Skin epidermis (tissue), 12 donors: ENCODE data around the gene MEIS2.

Source experiments
- H3K27ac ChIP-seq, 21 experiments: fragments of 200-600 bp; sonication (generic) in 11 of 21; one replicate each; pipeline ENCODE4 v1.5.0; 2020; ENCODE audit warnings: mild to moderate bottlenecking in 3 of 21, inconsistent platforms in 2 of 21, moderate library complexity in 2 of 21
- H3K4me3 ChIP-seq, 7 experiments: fragments of 200-600 bp; sonication (generic) in 2 of 7; one replicate each; pipeline ENCODE4 v1.5.0; 2020; ENCODE audit warnings: inconsistent platforms in 2 of 7, mild to moderate bottlenecking in 2 of 7, moderate library complexity in 1 of 7

The MEIS2 gene

DNA sequence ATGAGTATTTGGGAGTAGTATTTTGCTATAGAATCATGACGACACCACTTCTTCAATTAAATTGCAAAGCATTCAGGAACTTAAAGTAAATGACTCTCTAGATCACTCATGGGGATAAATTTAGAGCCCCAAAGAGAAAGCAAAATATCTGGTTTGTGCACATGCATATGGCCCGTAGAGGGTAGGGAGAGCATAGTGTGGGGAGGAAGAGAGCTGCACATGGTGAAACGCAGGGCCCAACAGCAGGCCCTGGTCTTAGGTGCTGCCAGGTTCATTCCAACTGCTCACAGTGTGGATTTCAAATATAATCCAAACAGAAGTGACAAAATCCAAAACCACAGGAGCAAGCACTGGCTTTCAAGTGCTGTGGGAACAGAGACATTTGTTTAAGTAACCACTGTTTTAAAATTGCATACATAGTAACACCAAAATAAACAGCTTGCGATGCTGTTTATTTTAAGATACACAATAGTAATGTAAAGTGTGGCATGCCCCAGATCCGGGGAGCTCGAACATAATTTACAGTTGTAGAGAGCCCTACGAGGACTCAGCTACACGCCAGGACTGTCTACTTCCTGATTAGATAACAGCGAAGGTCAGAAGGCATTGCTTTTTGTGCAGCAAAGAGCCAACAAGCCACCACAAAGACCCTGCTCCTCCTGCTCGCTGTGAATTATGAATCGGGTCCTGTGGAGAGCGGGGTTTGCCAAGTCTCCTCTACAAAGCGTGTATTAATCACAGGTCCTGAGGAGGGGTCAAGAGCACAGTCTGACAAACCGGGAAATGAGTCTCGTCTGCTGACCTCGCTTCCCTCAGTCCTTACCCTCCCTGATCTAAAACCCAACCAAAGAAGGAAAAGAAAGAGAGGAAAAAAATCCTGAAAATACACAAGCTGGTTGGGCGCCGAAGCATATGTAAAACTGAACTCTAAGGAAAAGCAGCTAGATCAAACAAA is 80.6 kb downstream of the MEIS2 start:
- Histone ChIP-seq H3K4me3 (no peak overlapping the region), H3K27ac (no peak overlapping the region)

DNA sequence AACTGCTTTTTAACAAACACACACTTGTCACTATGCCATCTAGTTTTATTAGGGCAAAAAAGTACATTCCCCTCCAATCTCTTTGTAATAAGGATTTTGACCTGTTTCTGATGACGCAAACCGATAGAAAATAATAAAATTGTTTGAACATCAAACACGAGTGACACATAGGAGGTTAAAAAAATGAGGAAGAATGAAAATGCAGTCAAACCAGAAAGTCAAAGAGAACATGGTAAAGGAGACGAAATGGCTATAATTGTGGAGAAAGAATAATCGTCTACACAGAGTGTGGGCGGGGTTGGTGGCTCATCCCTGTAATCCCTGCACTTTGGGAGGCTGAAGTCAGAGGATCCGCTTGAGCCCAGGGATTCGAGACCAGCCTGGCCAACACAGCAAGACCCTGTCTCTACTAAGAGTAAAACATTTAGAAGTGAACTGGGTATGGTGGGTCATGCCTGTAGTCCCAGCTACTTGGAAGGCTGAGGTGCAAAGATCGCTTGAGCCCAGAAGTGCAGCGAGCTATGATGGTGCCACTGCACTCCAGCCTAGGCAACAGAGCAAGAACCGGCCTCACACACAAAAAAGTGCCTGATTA is 83.2 kb downstream of the MEIS2 start:
- Histone ChIP-seq H3K4me3 (no peak overlapping the region), H3K27ac (peak overlapping the region in 1 of 21 experiments; percentile 23)

DNA sequence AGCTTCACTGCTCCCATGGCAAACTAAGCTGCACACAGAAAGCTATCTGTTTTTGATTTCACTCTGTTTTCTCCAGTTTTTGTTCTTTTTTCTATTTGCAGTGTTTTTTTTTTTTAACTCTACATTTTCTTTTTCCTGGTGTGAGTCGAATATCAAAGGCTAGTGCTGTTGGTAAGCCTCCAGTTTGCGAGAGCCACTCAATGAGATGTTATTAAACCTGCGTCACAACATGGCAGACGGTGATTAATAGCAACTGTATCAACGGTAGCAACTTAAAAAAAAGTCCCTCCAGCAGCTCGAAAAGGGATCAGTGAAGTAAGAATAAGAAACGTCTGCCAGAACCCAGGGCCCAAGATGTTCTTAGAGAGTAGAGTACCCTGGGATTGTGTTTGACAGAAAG is 84.1 kb downstream of the MEIS2 start:
- Histone ChIP-seq H3K27ac (peak overlapping the region in 5 of 21 experiments; percentile 2 to 72 (median 19)), H3K4me3 (no peak overlapping the region)

DNA sequence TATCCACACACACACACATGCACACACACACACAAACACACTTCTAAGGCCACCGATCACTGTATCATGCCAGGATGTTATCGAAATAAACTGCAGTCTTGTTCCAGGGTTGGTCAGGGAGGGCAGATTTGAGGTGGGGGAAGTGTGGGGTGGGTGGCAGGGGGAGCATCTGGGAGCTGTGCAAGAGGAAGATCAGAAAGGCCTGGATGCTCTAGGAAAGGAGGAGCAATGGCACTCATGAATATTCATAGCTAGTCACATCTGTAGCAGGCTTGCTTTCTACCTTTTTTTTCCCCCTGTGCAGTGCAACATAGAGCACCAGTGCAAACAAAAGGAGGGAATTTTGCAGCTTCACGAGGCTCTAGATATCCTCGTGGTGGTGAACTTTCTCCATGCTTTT is 84.9 kb downstream of the MEIS2 start:
- H3K27ac ChIP-seq, result peak overlapping the region in 10 of 21 experiments; percentile 2 to 72 (median 32)
- no peak overlapping the region for H3K4me3 ChIP-seq

DNA sequence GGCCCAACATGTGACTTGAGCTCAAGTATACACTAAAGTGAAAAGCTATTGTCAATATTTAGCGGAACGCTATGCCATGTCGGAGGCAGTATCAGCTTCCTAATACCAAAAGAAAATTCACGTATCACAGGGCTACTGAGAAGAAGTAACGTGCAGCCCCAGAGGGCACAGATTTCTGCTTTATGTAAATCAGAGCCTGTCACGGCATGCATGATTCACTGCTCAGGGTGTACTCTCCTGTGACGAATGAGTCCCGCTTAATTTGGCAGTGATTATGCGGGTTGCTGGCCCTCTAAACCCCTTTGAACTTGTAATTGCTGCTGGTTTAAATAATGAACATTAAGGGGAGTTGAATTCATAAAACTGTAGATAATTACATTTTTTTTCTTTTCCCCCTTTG is 85.3 kb downstream of the MEIS2 start:
- no peak overlapping the region for H3K4me3 ChIP-seq
- peak overlapping the region in 6 of 21 experiments; percentile 17 to 72 (median 47) for H3K27ac ChIP-seq

DNA sequence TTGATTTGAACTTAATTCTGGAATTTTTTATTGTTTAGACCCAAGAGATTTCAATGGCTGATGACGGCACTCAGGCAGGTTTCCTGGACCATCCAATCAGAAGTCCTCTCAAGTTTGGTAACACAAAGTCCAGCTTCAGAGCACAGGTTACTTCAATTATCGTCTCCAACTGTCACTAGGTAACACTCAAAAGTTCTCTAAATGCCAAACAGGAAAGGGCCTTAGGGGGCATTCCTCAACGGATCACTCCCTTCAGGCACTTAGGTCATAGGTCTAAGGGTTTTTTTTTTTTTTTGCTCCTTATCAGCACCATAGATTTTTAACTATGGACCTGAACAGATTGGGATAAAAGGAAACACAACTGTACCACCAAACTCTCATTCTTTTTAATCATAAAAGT is 85.8 kb downstream of the MEIS2 start:
- Histone ChIP-seq H3K27ac (peak overlapping the region in 3 of 21 experiments; percentile 17 to 72 (median 28)), H3K4me3 (no peak overlapping the region)

DNA sequence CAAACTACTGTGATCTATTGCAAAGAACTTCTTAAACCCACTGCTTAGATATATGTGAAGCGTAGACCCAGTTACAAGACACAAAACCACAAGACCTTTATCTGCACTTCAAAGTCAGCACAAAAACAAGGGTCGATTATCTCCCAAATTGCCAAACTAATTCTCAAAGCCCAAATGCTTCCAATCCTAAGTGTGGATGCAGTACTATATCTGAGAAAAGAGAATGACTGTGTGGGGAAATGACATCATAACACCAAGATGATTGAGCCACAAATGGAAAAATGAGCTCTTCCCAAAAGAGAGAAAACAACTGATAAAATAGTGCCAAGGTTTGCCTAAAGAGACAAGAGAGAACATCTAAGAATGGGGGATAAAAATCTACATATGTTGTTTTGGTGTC is 86.2 kb downstream of the MEIS2 start:
- Histone ChIP-seq H3K27ac (peak overlapping the region in 2 of 21 experiments; percentile 28 to 72), H3K4me3 (no peak overlapping the region)

DNA sequence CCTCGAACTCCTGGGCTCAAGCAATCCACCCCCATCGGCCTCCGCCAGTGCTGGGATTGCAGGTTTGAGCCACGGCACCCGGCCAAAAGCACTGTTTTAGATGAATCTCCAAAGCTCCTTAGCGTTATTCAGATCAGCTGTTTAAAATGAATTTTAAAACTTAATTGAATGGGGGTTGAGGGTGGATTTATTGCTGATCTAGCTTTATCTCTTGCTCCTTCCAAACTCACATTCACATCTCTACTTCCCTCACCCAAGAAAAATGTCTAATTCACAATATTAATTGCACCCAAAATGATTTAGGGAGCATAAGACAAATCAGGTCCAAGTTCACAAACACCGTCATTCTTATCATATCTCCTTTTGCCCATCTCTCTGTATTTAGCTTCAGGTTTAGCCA is 89.8 kb downstream of the MEIS2 start:
- Histone ChIP-seq H3K4me3 (no peak overlapping the region), H3K27ac (no peak overlapping the region)

DNA sequence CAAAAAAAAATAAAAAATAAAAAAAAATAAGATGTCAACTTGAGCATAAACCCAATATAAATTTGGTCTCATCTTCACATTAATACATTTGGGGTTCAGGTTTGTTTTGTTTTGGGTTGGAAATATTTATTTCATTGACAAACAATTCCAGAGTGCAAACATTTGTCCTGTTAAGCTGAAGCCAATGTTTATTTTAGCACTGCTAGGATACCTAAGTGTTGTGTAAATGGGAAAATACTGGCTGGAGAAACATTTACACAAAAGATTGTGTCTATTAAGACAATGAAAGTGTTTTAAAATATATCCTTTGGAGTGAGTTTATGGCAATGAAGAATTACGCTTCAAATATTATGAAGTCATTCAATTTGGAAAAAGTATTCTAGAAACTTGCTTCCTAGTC is 91.1 kb downstream of the MEIS2 start:
- H3K4me3 ChIP-seq, result no peak overlapping the region
- H3K27ac ChIP-seq, result no peak overlapping the region

DNA sequence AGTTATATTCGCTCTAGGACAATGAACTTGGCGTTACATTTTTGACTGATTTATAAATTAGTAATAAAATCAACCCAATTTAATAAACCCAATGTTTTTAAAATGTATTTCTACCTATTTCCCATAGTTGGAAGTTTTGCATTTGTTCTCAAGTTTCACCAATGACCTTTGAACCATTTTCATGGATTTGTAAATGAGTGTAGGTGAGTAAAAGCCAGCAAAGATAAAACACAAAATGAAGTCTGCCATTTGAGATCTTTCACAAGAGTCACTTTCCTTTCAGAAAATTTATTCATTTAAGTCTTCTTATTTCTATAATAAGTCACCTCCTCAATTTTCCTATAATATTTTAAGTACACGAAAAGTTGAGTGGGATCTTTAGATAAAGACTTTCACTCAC is 92.1 kb downstream of the MEIS2 start:
- H3K4me3 ChIP-seq, result no peak overlapping the region

DNA sequence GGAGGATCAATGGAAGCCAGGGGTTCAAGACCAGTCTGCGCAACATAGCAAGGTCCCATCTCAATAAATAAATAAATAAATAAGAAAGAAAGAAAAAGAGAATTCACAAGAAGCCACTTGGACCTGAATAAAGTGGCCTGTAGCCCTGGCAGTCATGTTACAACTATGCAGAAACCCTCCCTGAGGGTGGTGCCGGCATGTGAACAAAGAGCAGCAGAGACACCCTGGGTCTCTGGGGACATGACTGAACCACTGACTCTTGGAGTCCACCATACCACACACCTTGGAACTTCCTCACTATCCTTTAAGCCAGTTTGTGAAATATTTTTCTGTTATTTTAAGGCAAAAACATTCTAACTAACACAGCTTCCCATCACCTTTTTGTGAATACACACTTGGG is 93.0 kb downstream of the MEIS2 start:
- Histone ChIP-seq H3K27ac (no peak overlapping the region), H3K4me3 (no peak overlapping the region)

More for the DNA sequence above, 92.1 kb downstream of the MEIS2 start:
- H3K27ac ChIP-seq, result no peak overlapping the region

DNA sequence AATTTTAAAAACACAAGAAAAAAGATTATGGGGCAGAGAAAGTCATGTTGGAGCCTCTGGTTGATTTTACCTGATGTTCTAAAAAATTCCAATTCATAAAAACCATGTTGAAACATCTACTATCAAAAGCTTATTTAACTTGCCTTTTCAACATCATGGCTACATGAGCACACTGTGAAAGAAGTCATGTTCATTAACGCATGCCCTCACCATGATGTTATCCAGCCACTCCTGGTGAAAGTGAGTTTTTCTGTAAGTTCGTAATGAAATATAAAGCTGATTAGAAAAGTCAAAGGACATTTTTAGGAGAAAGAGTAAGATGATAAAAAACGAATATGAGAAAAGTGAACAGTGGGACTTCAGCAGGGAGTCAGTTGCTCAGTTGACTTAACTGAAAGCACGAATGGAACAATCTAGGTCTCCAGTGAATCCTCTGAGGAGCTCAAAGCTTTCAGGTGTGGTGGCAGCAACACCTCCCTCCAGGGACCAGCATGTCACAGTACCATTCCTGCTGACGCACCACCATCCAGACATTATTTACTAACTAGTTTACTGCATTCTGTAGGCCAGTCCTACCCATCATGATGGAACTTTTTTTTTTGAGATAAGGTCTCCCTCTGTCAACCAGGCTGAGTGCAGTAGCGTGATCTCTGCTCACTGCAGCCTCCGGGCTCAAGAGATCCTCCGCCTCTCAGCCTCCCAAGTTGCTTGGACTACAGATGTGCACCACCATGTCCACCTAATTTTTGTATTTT is 95.2 kb downstream of the MEIS2 start:
- H3K4me3 ChIP-seq, result no peak overlapping the region
- H3K27ac ChIP-seq, result no peak overlapping the region

DNA sequence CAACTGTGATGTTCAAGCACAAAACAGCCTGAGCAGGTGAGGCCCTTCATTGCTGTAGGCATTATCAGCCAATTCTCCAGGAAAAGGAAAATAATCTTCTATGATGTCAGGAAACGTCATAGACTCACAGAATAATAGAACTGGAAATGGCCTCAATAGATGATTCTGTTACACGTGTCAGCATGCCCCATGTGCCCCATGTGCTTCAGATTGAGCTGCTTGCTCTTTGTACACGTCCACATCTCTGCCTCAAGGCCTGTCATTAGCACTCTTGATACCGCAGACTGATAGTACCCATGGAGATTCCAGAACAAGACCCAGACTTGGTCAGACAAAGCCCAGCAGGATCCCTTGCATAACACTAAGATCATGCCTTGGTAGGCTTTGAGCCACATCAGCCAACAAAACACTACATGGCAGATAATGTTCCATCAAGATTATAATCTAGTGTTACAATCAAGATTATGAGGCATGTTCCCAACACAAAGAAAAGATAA is 95.9 kb downstream of the MEIS2 start:
- H3K4me3 ChIP-seq, result no peak overlapping the region

DNA sequence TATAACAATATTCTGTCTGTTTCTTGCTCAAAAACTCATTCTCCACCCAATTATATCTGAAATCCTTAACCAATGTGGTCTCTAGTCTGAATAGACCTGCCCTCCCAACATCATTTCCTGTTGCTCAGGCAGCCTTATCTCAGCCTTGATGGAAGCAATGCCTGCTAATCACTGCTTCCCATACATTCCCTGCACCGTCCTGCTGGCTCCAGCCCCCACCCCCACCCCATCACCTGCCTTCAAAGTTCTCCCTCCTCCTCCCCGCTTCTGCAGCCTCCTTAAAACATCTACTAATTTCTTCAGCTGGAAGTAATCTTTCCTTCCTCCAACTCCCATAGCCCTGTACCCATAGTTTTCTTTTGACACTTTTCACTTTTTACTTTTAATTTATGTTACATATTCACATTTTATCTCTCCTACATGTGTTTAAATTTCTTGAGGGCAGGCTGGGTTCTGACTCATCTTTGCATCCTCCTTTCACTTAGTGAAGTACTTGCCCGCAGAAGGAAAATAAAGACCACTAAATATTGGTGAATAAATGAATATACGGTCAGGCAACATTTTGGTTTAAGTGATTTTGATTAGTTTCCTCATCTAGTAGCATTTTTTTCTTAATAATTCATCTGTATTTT is 98.2 kb downstream of the MEIS2 start:
- no peak overlapping the region for H3K4me3 ChIP-seq
- H3K27ac ChIP-seq, result no peak overlapping the region

More for the DNA sequence above, 95.9 kb downstream of the MEIS2 start:
- no peak overlapping the region for H3K27ac ChIP-seq

DNA sequence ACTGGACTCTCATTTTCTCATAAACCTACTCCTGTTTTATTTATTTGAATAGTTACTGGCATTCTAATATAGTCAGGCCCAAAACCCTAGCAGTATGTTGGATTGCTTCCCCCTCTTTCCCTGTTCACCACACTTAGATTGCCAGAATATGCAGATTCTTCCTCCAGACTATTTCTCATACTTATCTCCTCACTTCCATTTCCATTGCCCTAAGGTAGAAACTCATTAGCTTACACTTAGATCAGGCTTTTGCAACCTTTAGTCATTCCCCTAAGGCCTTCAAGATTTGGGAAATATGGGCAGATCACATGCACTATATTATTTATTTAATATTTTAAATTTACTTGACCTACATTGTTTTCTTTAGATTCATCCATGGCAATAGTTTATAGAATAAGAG is 98.9 kb downstream of the MEIS2 start:
- no peak overlapping the region for H3K4me3 ChIP-seq
- no peak overlapping the region for H3K27ac ChIP-seq

DNA sequence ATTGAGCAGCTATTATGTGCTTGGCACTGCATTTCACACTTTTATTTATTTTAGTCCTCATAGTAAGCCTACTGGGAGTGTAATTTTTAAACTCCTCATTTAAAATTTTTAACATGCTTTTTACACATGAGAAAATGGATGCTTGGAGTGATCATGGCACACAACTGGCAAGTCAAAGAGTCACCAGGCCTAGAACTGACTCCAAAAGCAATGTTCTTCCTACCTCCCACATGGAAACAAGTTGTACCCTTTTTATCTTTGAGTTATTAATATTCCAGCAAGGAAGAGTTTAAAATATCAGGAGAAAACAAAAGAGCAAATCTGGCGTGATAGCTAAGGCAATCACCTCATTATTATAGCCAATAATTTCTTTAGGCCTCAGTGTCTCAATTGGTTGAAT is 100.6 kb downstream of the MEIS2 start:
- Histone ChIP-seq H3K27ac (no peak overlapping the region), H3K4me3 (no peak overlapping the region)

DNA sequence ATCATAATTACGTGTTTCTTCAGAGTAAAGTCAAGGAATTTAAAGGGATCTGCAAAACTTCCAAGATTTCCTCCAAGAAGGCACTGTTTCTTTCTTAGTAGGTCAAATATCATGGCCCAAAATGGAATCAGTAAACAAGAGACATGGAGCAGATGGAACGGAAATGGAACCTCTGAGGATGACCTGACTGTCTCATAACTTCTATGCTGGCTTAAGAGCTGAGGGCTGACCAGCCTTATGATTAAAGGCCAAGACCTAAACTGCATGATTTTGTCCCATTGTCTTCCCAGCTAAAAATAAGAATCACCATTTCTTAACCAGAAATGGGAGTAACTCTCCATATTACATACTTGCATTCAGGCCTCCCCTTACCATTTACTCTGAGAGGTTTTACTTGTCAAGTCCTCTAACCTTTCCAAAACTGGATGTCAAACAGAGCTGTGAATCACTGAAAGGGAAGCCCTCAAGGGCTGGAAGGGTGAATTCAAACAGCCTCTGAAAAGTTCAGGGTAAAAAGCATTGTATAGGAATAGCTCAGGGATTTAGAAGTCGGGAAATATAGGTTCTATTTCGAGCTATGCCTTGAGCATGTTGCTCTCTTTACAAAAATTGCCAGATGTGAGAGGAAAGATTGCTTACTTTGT is 103.7 kb downstream of the MEIS2 start:
- Histone ChIP-seq H3K27ac (no peak overlapping the region), H3K4me3 (no peak overlapping the region)

DNA sequence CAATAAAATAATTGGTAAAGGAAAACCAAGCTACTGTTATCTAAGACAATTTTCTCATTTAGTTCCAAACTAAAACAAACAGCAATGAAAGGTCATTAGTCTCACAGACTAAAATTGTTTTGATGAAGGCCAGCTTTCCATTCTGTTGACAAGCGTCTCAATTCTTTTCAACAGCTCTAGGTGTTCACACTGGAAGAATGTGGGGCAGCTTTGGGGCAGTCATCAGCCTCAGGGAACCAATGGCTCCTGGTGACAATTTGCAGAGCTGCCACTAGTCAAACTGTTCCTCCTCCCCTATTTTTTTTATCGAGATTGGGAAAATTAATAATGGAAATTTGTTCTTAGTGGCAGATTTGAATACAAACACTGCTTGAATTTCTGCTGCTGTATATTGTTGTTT is 104.2 kb downstream of the MEIS2 start:
- Histone ChIP-seq H3K27ac (no peak overlapping the region), H3K4me3 (no peak overlapping the region)

DNA sequence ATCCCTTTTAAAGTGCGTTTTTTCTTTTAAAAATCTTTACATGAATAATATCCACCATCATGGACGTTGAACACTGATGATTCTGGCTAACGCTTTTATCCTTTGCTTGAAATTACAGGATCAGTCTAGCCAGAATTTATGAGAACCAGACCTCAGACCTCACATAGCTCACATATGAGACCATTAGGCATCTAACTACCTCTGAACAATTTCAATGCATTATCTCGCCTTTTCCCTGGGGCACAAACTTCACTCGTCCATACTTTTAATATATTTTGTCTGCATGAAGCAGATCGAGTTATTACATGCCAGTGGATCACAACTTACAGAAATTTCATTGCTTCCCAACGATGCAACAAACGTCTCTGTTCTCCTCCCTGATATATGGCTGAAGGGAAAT is 105.6 kb downstream of the MEIS2 start:
- H3K27ac ChIP-seq, result no peak overlapping the region
- no peak overlapping the region for H3K4me3 ChIP-seq
